ENCODE data around the gene PLPPR1. TPM values are rescaled to one million over a fixed set of nuclear protein-coding genes. Genes with fewer than 3 reads are reported as not detected.

Gene PLPPR1
- total and polyA plus RNA-seq, 2 of the 13 experiments (the other 11 are each of a cell fraction or from before 2014, with no cell fraction given), result 16.0 to 84.7 TPM

GRCh38 chr9:101324245-101324804, 295.8 kb downstream of the PLPPR1 start (continued):
- TF ChIP-seq MBNL3 (CRISPR knock-in tag; conservative IDR thresholded peaks at IDR 0.05), result no peak
- TF ChIP-seq ZNF383 (CRISPR knock-in tag; IDR thresholded peaks at IDR 0.05; ENCODE audit: borderline replicate concordance), result no peak
- TF ChIP-seq ZBED4 (CRISPR knock-in tag; IDR thresholded peaks at IDR 0.05; ENCODE audit: borderline replicate concordance), result 0 out of 2 replicates have a peak, but pooled peaks have one; percentile 41
- TF ChIP-seq PHF21A (CRISPR knock-in tag; IDR thresholded peaks at IDR 0.05), result no peak; the same call in 1 of the 2 replicates
- TF ChIP-seq ZNF33A (CRISPR knock-in tag; IDR thresholded peaks at IDR 0.05; ENCODE audit: borderline replicate concordance), result peak; percentile 65; the same call in 1 of the 2 replicates
- TF ChIP-seq ZNF101 (CRISPR knock-in tag; IDR thresholded peaks at IDR 0.05; ENCODE audit: borderline replicate concordance, low read depth), result no peak
- TF ChIP-seq TEF (CRISPR knock-in tag; IDR thresholded peaks at IDR 0.05), result no peak; the same call in 1 of the 2 replicates
- no peak for TF ChIP-seq ZNF616 (CRISPR knock-in tag; IDR thresholded peaks at IDR 0.05; ENCODE audit: low read depth)
- no peak for TF ChIP-seq ZNF138 (CRISPR knock-in tag; IDR thresholded peaks at IDR 0.05; ENCODE audit: low read depth)
- TF ChIP-seq DNMT3B (CRISPR knock-in tag; conservative IDR thresholded peaks at IDR 0.05), result no peak
- TF ChIP-seq CBX5 (CRISPR knock-in tag; IDR thresholded peaks at IDR 0.05; ENCODE audit: borderline replicate concordance), result no peak
- no peak for TF ChIP-seq EEA1 (CRISPR knock-in tag; IDR thresholded peaks at IDR 0.05; ENCODE audit: borderline replicate concordance)
- no peak for TF ChIP-seq U2AF1 (optimal IDR thresholded peaks at IDR 0.05; ENCODE audit: low read depth, low read length)
- TF ChIP-seq ZNF510 (CRISPR knock-in tag; IDR thresholded peaks at IDR 0.05; ENCODE audit: low read depth), result no peak
- no peak for TF ChIP-seq SIN3A (IDR thresholded peaks at IDR 0.05; ENCODE audit: borderline replicate concordance, low read depth, low read length)
- TF ChIP-seq ZNF691 (CRISPR knock-in tag; IDR thresholded peaks at IDR 0.05; ENCODE audit: borderline replicate concordance, low read depth), result no peak
- TF ChIP-seq IRF2 (CRISPR knock-in tag; IDR thresholded peaks at IDR 0.05), result 0 out of 2 replicates have a peak, but pooled peaks have one; percentile 26
- no peak for TF ChIP-seq MYNN (CRISPR knock-in tag; IDR thresholded peaks at IDR 0.05; ENCODE audit: low read depth)
- no peak for TF ChIP-seq ZEB1 (IDR thresholded peaks at IDR 0.05; ENCODE audit: insufficient replicate concordance, low read depth)
- TF ChIP-seq DZIP1 (CRISPR knock-in tag; IDR thresholded peaks at IDR 0.05), result no peak
- peak; percentile 74 for TF ChIP-seq NR2F6 (IDR thresholded peaks at IDR 0.05)
- TF ChIP-seq NR2F6 (CRISPR knock-in tag; IDR thresholded peaks at IDR 0.05), result peak; percentile 66
- TF ChIP-seq ARHGAP35 (CRISPR knock-in tag; IDR thresholded peaks at IDR 0.05; ENCODE audit: borderline replicate concordance), result no peak
